ENCODE data around the gene CREBBP.

DNA sequence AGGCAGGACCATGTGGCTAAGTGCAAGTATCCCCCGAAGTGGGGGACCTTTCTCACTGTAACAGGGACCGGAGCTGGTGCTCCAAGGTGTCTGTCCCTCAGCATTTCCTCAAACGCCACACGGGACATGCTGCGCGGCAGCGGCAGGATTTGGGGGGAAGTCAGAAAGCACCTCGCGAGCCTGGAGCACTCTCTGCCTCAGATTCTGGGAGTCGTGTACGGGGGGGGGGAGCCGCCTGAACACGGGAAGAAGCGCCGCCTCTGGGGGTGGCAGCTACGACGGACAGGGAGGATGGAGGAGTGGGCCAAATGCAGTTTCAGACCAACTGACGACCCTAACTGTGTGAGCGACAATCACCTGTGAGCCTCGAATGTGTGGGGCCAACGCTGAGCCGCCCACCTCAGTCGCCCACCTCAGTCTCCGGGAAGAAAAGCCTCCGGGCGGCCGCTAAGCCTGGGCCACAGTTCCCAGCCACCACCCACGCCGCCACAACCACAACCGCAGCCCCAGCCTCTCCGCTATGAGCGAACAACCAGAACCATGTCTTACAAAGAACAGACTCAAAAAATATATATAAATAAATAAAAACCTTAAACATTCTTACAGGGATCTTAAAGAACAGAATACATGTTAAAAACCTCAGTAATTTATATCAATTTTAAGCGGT, 154.4 kb downstream of the CREBBP start:
- TF ChIP-seq, protein P1, sequence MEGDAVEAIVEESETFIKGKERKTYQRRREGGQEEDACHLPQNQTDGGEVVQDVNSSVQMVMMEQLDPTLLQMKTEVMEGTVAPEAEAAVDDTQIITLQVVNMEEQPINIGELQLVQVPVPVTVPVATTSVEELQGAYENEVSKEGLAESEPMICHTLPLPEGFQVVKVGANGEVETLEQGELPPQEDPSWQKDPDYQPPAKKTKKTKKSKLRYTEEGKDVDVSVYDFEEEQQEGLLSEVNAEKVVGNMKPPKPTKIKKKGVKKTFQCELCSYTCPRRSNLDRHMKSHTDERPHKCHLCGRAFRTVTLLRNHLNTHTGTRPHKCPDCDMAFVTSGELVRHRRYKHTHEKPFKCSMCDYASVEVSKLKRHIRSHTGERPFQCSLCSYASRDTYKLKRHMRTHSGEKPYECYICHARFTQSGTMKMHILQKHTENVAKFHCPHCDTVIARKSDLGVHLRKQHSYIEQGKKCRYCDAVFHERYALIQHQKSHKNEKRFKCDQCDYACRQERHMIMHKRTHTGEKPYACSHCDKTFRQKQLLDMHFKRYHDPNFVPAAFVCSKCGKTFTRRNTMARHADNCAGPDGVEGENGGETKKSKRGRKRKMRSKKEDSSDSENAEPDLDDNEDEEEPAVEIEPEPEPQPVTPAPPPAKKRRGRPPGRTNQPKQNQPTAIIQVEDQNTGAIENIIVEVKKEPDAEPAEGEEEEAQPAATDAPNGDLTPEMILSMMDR (IDR thresholded peaks at IDR 0.05) = no peak
- TF ChIP-seq ZFX (IDR thresholded peaks at IDR 0.05; ENCODE audit: borderline replicate concordance) = no peak
